AG09309 (cell line): ENCODE measurements around the gene CAPZB.

ENCODE experiments used
- DNase-seq: peaks from one replicate; pipeline ENCODE4 v3.0.0-alpha.2; 2010; ENCODE audit warnings: low read depth
- H3K4me3 ChIP-seq: 2 replicates; pipeline ENCODE4 v1.5.1; 2011; ENCODE audit warnings: mild to moderate bottlenecking, low read depth, low read length, moderate library complexity; ENCODE audit not compliant: control insufficient read depth
- TF ChIP-seq, protein P1 (sequence below): IDR thresholded peaks from 2 replicates; pipeline ENCODE4 v1.5.1; 2011; ENCODE audit warnings: mild to moderate bottlenecking, low read depth, low read length, inconsistent platforms; ENCODE audit not compliant: insufficient read depth, control insufficient read depth; ENCODE audit errors: missing control alignments

Gene CAPZB

DNA sequence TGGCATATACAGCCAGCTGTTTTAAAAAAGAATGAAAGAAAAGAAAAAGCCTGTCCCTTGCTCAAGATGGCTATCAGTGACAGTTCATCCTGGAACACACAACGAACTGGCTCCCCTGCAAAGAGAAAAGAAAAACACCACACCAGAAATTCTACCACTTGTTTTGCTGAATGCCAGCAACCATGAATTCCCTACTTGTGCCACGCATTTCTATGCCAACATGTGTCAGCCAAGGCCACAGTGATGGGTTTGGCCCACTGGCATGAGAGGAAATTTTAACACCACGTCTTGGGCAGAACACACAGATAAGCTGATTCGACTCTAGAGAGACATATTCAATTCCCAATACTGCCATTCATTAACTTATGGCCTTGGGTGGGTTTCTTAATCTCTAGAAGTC, 64.0 kb downstream of the CAPZB start:
- no peak overlapping the region for H3K4me3 ChIP-seq
- TF ChIP-seq, protein P1, sequence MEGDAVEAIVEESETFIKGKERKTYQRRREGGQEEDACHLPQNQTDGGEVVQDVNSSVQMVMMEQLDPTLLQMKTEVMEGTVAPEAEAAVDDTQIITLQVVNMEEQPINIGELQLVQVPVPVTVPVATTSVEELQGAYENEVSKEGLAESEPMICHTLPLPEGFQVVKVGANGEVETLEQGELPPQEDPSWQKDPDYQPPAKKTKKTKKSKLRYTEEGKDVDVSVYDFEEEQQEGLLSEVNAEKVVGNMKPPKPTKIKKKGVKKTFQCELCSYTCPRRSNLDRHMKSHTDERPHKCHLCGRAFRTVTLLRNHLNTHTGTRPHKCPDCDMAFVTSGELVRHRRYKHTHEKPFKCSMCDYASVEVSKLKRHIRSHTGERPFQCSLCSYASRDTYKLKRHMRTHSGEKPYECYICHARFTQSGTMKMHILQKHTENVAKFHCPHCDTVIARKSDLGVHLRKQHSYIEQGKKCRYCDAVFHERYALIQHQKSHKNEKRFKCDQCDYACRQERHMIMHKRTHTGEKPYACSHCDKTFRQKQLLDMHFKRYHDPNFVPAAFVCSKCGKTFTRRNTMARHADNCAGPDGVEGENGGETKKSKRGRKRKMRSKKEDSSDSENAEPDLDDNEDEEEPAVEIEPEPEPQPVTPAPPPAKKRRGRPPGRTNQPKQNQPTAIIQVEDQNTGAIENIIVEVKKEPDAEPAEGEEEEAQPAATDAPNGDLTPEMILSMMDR = no peak
- DNase-seq = no peak

DNA sequence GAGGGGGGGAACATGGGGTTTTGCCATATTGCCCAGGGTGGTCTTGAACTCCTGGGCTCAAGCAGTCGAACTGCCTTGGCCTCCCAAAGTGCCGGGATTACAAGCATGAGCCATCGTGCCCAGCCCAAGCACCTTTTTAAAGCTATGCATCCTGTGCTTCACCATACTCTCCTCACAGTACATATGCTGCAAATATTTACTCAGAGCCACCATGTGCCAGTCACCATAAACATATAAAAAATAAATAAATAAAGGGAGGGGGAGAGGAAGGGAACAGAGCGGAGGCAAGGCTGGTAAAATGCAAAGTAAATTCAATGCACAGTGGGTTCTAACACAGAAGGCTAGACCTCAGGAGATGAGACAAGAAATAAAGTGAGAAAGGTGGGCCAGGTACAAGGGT, 64.7 kb downstream of the CAPZB start:
- TF ChIP-seq, protein P1 = no peak
- no peak for DNase-seq
- no peak overlapping the region for H3K4me3 ChIP-seq

DNA sequence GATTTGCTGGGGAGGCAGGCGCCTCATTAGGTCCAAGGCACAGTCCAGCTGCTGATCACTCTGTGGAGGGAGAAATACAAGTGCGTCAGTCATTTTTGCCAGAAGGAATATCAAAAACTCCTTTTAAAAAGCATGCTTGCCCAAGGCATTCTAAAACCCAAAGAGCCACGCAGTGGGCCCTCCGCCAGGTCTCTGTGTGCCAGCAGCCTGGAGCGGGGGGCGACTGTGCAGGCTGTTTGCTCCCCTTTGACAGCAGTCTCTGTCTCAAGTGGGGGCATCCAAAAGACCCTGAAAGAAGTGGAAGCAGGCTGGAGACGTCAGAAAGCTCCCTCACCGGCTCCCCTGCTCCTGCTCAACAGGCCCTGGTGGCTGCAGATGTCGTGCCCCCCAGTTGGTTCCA, 65.6 kb downstream of the CAPZB start:
- TF ChIP-seq, protein P1 = no peak
- no peak for DNase-seq
- no peak overlapping the region for H3K4me3 ChIP-seq

DNA sequence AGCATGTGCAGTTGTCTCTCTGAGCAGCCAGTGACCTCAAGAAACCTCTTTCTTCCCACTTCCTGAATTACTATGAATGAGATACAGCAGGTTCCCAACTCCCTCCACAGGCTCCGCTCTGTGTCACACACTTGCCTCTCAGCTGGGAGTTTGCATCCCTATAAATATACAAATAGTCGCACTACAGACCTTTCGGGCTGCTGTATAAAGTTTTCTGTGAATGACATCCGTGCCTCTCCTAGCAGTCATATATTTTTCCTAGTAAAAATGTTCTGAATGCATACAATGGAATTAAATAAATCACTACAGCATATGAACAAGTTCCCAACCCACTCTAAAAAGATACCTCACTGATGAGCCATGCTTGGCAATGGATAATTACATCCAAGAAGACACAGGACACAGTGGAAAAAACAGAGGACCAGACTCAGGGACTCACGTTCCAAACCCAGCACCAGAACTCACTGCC, 66.8 kb downstream of the CAPZB start:
- H3K4me3 ChIP-seq = no peak overlapping the region
- no peak for DNase-seq
- TF ChIP-seq, protein P1 = no peak

DNA sequence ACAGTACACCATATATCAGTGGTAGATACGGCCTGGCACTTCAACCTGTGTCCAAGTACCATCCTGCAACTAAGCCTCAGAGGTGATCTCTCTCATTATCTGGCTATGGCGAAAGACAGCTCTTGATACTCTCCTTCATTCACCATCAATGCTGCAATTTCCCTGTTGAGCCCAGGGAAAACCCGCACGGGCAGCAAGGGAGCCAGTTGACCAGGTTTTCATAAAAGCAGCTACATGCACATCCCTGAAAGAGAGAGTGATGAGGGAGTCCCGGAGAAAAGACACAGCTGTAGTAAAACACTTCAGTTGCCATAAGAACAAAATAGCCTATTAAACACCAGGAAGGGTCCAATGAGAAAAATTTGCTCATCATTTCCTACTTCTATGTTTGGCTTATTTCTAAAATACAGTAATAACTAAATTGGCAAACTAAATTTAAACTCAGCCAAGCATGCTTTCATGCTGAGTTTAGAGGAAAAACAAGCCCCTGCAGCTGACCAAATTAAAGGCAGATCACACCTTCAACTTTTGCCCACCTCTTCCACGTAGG, 68.3 kb downstream of the CAPZB start:
- TF ChIP-seq, protein P1 = no peak
- no peak overlapping the region for H3K4me3 ChIP-seq
- DNase-seq = no peak

DNA sequence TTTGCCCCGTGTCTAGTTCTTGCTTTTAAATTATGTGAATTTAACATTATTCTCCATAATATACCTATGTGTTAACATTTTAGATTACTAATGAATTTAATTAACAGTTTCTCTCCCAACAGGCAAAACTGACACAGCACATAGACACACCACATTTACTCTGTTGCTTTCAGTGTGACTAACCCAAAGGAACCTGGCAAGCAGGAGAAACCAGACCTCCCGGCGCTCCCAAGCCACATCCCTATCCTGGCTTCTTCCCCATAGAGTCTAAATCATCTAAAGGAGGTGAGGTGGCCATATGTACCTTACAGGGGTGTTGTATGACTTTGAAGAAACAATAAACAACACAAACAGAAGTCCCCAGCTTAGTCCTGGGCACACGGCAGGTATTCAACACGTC, 69.2 kb downstream of the CAPZB start:
- TF ChIP-seq, protein P1 = no peak
- DNase-seq = no peak
- H3K4me3 ChIP-seq = no peak overlapping the region

DNA sequence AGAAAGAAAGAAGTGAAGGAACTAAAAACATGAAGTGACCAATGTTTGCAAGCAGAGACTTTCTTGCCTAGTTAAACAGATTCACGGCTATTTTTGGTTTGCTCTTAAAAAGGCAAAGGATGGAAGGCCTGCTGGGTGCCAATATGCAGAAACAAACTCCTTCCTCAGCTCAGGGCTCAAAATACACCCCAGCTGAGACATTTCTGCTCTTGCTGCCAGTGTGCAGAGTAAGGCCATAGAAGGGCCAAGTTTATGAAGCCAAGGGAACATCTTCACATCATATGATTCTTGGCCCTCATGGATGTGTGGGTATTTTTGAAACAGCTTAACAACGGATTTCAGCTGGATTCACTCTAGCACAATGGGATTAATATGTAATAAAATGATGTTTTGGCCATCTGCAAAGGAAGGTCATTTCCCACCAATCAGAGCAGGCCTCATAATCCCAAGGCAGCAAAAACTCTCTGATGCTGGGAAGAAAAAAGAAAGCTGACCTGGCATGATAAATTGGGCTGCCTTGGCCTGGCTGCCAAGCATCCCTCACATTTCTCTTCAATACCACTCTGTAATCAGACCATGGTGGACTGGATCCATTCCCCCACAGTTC, 70.7 kb downstream of the CAPZB start:
- TF ChIP-seq, protein P1 = no peak
- H3K4me3 ChIP-seq = no peak overlapping the region
- DNase-seq = no peak
